GM18517 (cell line): Measurements from ENCODE around the gene CHSY3.

Experiments
- ATAC-seq: cut with Tn5 transposase; IDR thresholded peaks from one replicate; pipeline ENCODE4 v1.9.1; 2021; ENCODE audit warnings: mild to moderate bottlenecking, moderate library complexity; ENCODE audit not compliant: unreplicated experiment

Gene CHSY3

DNA sequence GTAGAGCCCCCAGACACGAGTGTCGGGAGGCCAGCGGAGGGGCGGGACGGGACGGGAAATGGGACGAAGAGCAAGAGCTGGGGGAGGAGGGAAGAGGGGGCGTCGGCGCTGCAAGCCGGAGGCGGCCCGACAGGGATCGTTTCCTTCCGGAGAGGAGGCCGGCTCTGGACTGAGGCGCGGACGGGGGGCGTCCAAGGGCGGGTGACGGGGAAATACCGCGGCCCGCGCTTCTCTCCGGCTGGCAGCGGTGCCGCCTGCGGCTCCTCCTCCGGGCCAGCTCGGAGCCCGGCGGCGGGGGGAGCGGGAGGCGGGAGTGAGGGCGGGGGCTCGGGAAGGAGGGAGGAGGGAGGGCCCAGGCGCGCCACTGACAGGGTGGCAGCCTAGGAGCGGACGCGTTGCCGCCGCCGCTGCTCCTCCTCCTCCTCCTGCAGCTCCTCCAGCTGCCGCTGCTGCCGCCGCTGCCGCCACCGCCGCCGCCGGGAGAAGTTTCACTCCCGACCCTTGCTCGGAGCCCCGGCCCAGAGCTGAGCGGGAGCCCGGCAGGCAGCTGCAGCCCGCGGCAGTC, at the start of gene CHSY3:
Gene CHSY3, plus strand, starts transcription at position 364 of the 565 bp plus-strand sequence.
- peak; percentile 42 for ATAC-seq

DNA sequence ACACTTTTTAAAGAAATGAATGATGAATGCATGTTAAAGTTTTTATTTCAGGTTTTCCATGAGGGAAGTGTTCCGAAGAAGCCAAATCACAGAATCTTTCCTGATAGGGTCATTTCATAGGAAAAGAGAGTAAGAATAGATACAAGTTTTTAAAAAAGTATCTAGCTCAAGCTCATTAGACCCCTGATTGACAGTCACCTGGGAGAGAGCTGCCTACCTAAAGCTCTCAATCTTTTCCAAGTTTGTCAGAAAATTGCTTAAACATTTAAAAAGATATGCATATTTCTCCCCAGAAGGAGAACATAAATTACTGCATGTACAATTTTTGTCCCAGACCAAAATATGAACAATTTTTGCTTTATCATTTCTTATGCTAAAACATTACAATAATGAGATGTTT, 47.9 kb upstream of the CHSY3 start:
- ATAC-seq = no peak

DNA sequence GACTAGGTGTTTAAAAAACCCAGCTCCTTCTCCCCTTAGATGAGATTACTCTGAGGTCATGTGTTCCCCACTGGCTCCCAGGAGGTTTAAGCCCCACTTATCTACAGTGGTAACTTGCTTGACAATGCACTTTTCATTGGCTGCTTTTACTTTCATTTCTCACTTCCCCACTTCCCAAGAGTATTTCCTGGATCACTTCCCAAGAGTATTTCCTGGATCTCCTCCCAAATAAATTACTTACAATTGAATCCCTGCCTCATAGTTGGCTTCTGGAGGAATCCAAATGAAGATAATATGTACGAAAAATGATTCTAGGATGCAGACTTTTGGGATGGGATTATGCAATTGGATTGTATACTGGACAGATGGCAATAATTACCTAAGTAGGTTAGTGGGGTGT, 47.1 kb upstream of the CHSY3 start:
- ATAC-seq = no peak

DNA sequence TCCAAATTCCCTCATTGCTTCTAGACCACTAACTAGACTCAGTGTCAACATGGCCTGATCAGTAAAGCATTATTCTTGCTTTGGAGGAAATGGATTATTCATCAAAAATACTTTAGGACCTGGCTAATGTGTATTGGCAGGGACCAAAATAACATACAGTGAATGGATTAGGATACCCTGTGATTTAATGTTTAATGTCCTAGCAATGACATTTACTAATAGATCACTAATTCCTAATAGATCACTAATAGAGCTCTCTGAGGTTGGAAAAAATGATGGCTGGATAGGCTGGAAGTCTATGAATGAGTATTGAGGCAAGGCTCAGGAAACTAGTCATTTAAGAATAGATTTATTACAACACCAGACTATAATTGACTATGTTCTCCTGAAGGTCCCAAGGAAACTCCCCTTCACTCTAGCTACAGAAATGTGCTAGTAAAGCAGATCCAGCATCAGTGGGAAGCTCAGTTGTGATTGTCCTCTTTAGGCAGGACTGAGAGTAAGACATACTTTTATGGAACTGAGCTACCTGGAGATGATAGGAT, 46.1 kb upstream of the CHSY3 start:
- no peak for ATAC-seq

DNA sequence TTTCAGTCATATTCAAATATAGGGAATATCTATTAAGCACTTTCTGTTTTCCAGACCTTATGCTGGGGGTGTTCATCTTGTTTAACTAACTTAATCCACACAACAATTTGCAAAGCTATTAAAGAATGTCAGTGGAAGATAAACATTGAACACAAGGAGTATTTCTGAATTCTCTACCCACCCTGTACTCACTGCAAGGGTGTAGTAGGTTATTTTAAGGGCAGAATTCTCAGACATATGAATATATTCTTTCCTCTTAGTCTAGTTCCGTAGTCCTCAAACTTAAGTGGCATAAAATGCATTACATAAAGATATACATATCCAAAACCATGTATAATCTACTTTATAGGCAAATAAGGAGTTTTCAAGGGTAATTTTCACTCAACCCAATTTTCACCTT, 19.9 kb upstream of the CHSY3 start:
- ATAC-seq = no peak

DNA sequence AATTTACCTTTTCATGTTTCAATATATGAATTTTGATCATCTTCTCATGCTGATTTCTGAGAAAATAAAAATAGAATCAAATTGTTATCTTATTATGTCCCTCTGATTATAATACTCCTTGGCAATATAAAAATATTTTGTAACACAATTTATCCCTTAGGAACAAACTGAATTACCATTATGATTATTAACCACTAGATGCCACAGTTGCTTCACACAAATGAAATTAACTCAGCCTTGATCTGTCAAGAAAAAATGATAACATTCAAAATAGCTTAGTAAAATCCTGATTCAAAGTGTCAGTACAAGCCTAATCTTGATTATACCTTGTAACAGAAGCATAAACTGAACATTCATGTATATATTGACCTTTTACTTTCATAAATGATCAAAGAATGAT, 4.8 kb upstream of the CHSY3 start:
- no peak for ATAC-seq

DNA sequence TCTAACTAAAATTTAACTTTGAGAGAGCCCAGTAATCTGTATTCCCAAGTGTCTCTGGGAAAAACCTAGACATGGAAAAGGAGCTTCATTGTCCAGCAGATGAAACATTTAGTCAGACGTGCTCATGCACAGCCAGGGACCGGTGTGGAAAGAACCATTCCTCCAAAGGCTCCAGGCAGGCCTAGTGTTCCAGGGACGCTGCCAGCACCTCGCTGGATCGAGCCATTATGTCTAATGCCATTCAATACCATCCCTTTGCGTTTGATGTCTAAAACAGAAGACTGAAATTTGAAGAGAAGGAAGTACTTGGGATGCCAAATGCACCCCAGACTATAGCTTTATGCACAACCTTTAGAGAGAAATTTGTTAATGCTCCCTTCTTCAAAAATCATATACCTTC, 1.4 kb upstream of the CHSY3 start:
- ATAC-seq = no peak

DNA sequence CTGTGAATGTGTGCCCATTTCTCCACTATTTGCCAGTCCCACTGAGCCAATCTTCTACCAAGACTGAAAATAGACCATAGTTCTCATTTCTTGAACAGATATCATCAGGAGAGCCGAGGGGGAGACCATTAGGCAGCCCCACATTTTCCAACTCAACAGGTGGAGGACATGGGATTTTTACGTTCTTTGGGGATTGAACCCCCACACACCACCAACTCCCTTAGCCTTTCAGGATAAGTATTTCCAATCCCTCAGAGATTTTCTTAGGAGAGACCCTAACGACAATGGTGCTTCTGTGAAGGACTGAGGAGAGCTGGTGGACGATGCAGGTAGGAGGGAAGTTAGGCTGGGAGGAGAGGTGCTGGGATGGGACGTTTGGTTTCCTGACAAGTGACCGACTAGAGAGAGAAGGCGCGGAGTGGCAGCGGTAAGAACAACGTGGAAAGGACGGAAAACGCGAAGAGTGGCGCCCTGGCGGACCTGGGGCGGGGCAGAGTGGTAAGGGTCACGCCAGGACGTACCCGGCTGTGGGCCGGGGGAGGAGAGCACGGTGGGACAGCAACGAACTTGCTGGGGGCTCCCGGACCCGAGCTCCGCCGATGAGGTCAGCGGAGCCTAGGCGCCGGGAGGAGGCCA, 681 bp upstream of the CHSY3 start:
- no peak for ATAC-seq

DNA sequence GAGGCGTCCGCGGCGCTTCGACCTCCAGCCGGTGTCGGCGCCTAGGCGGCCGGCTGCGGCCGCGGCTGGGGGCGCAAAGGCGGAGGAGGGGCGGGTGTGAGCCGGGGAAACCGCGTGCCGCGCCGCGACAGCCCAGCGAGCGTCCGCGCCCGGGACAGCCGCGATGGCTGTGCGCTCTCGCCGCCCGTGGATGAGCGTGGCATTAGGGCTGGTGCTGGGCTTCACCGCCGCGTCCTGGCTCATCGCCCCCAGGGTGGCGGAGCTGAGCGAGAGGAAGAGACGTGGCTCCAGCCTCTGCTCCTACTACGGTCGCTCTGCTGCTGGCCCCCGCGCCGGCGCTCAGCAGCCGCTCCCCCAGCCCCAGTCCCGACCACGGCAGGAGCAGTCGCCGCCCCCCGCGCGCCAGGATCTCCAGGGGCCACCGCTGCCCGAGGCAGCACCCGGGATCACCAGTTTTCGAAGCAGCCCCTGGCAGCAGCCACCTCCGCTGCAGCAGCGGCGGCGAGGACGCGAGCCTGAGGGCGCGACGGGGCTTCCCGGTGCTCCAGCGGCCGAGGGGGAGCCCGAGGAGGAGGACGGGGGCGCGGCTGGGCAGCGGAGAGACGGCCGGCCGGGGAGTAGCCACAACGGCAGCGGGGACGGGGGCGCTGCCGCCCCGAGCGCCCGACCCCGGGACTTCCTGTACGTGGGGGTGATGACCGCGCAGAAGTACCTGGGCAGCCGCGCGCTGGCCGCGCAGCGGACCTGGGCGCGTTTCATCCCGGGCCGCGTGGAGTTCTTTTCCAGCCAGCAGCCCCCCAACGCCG, 605 bp downstream of the CHSY3 start:
- ATAC-seq = peak; percentile 28

DNA sequence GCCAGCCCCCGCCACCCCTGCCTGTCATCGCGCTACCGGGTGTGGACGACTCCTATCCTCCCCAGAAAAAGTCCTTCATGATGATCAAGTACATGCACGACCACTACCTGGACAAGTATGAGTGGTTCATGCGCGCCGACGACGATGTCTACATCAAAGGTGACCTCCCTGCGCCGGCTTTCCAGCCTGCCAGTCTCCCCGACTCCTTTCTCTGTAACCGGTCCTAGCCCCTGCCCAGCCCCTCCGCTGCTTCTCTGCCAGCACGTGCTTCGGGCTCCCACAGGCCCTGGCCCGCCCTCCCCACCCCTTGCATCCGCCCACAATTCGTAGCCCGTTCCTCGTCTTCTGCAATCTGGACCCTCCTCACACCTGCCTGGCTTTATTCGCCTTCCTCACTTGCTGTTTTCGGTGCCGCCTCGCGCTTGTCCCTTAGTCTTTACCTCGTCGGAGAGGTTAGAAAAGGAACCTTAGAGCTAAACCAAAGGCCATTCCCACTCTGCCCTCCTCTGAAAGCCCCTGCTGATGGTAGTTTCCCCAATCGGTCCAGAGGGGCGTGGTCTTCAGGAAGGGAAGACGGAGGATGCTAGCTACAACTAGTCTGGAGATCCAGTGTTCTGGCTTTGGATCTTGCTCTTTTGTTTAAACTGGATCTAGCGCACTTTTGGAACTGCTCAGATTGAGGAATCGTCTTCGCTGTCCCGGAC, 1.4 kb downstream of the CHSY3 start:
- ATAC-seq = no peak

DNA sequence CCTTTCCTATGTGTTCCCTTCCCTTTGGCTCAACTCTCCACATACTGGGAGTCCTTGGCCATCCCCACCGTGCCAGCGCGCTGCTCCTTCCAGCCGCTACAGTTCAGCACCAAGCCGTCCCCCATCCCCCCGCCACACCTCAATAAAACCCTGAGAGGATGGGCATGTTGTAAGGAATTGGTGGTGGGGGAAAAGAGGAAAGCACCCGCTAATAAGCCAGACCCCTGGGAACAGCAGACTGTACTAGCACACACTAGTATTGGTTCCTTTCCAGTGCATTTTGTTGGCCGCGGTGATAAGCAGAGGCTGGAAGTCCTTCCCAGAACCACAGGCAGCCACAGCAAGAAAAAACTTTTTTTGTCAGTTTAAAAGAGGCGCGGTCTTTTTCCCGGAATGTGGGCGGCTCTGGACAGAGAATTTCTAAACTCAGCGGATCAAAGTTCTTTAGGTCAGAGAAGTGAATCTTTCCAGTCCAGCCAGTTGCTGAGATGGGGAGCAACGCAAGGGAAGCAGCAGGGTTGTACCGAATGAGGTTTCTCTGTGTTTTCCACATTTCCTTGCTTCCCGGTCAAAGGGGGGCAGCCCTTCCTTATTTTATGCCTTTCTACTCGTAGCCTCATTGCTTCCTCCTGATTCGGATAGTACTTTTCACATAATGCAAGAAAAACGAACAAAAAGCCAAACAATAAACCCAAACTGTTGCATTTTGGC, 2.1 kb downstream of the CHSY3 start:
- no peak for ATAC-seq

DNA sequence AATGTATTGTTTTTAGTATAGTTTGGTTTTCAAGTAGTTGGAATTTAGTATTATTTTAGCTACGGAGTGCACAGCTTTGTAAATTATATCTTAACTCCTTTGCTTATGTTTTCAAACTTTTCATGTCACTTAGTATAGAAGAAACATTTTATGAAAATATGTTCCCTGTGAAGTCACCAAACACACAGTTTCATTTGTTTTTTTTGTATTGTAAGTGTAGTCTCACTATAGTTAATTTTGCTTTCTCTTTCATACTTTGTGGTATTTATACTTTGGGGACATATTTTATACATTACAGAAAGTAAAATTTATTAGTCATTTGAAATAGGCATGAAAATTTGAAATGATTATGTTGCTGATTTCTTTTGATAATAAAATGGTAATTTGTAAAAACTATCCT, 5.0 kb downstream of the CHSY3 start:
- peak; percentile 82 for ATAC-seq

DNA sequence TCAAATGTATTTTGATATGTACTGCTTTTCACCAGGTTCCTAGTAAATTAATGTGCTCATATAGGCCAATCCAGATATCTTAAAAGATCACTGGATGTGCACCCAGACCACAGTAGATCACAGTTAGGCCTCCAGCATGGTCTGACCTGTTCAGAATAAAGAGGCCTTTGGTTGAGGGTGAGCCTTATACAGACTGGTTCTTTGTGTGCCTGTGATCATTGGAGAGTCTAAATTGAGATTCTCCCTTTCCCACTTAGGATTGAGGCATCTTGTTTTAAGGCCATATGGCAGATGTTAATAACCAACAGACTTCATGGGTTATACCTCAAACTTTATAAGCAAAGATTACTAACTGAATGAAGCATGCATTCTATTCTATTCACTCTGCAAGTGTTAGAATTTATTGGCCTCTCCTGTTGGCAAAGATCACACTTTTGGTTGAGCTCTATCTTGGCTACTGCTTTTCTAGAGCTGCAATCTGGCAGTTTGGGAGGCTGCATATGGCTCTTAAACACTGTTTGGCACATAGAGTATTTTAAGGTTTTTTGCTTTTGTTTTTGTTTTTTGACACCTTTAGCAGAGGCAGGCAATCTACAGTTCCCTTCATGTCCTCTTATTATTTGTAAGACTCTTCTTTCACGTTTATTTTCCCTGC, 8.5 kb downstream of the CHSY3 start:
- ATAC-seq = no peak

DNA sequence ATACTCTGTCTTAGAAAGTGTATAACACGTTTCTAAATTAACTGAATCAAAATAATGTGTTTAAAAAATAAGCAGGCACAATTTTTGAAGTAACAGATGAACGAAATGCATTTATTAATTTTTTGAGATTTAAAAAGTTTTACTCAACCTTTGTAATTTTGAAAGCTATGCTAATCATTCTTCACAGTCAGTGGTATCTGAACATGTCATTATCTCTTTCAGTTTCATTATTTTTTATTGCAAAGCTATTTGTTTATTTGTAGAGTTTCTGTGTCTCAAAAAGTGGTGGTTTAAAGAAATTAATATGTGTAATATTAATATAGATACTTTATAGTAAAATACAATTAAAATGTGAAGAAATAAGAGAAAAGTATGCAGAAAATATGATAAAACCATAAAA, 11.2 kb downstream of the CHSY3 start:
- ATAC-seq = no peak

DNA sequence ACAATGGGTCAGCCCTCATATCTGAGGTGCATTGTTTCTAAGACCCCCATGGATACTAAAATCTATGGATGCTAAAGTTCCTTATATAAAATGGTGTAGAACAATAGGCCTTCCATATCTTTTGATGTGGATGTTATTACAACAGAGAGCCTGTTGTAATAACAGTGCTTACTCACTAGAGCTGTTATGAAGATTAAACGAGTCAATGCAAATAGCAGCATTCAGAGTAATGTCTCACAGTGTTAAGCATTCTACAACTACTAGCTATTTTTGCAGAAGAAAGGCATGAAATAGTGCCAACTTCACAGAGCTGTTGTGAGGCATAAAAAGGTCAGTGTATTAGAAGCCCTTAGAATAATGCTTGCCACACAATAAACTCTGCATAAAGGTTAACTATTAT, 13.0 kb downstream of the CHSY3 start:
- no peak for ATAC-seq

DNA sequence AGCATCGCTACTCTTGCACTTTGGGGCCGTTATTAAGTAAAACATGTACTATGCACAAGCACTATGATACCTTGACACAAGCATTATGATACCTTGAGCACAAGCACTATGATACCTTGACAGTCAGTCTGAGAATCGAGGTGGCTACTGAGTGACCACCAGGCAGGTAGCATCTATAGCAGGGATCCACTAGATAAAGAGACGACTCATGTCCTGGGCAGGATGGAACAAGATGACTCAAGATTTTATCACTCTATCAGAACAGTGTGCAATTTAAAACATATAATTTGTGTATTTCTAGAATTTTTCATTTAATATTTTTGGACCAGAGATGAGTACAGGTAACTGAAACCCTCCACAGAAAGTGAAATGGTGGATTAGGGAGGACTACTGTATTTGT, 16.9 kb downstream of the CHSY3 start:
- ATAC-seq = no peak

DNA sequence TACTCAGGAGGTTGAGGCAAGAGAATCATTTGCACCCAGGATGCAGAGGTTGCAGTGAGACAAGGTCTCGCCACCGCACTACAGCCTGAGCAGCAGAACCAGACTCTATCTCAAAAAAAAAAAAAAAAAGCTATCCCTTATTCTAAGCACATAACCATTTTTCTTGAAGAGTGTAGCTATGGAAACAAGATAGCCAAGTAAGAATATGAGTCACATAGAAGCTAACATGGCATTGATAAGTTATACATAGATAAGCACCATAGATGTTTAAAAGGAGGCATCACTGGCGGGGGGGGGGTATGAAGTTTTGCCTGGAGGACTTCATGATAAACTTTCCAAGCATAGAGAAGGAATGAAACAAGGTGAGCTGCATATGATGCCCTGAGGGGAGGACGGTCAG, 26.0 kb downstream of the CHSY3 start:
- ATAC-seq = no peak

DNA sequence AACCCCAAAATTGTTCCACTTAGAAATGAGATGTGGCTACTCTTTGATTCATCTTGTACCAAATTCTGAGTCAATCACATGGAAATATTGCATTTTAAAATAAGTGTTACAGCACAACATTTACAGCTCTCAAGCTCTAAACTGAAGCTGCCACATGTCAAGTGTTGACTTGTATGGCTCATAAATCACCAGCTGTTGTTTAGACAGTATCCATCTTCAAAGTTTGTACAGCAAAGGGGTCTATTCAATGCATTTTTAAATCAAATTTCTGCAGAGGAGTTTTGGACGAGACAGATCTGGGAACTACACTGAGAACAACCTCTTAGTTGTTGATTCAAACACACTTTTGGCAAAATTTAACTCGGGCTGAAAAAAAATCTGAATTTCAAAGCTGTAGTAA, 31.4 kb downstream of the CHSY3 start:
- ATAC-seq = no peak

DNA sequence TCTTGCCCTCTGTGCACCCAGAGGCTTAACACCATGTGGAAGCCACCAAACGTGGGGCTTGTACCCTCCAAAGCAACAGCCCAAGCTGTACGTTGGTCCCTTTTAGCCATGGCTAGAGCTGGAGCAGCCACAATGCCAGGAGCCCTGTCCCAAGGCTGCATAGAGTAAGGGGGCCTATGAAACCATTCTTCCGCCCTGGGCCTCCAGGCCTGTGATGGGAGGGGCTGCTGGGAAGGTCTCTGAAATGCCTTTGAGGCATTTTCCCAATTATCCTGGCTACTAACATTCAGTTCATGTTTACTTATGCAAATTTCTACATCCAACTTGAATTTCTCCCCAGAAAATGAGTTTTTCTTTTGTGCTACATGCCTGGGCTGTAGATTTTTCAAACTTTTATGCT, 33.8 kb downstream of the CHSY3 start:
- ATAC-seq = no peak

DNA sequence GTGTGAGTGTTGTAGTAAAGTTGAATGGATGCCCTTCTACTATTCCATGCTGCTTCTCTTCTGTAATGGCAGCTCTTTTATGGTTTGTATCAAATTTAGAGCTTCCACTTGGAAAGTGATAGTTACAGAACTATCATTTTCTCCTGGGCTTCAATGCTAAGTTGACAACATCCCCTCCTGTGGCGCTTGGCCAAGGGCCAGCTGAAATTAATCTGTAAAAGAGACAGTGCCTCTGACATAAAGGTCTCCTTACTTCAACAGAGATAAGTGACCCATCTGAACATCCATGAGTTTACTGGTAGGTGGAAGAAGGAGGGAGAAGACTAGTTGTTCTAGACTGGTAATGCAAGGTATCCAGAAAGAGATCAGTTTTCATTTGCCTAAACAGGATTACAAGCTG, 39.7 kb downstream of the CHSY3 start:
- no peak for ATAC-seq
